ENCODE measurements around the gene LYSMD2. TPM values are rescaled to one million over a fixed set of nuclear protein-coding genes. Genes with fewer than 3 reads are reported as not detected.
"Not testable (repeated sequence)": the region's sequence is repeated elsewhere in the genome, so short reads cannot be mapped to it uniquely, and the experiment has no call there.

Gene LYSMD2, protein sequence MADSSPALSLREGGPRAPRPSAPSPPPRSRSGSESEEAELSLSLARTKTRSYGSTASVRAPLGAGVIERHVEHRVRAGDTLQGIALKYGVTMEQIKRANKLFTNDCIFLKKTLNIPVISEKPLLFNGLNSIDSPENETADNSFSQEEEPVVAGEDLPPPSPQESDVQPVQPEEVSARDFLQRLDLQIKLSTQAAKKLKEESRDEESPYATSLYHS
- 1 to 10 TPM; 4.2 to 5.8 (median 4.7) TPM for polyA plus RNA-seq (ENCODE audit: insufficient read length in 4 of 4)

DNA sequence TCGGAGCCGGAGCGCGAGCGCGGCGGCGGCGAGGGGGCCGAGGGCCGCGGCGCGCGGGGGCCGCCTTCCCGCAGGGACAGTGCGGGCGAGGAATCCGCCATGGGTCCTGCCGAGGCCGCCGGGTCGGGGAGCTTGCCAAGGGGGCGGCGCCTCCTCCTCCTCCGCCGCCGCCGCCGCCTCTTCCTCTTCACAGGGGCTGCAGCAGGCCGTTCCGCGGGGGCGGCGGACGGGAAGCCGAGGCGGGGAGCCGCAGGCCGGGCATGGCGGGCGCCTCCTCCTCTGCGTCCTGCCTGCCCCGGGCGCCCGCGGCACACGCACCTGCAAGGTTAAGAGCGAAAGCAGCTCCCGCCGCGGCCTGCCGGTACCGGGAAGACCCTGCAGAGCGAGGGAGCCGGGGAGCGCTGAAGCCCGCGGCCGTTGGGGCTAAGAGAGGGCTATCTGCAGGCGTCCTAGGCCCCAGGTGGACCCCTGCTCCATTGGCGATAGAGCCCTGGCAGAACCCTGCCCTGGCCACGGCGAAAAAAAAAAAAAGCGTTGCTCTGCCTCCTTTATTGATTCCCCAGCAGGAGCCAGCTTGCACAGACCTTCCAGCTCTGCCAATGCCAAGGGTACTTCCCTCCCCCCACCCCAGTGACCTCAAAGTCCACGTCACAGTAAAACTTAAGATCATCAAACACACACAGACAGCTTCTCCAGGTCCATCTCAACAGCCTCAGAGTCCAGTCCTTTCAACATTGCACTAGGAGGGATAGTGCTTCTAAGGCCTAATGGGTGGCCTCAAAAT, at the start of gene LYSMD2:
LYSMD2 (minus strand) TSS at position 134 of the 784 bp plus-strand sequence; CDS start at position 101, 33 bp downstream.
- DNase-seq (ENCODE audit: low read depth in 4 of 4, low spot score in 2 of 4) = no peak

DNA sequence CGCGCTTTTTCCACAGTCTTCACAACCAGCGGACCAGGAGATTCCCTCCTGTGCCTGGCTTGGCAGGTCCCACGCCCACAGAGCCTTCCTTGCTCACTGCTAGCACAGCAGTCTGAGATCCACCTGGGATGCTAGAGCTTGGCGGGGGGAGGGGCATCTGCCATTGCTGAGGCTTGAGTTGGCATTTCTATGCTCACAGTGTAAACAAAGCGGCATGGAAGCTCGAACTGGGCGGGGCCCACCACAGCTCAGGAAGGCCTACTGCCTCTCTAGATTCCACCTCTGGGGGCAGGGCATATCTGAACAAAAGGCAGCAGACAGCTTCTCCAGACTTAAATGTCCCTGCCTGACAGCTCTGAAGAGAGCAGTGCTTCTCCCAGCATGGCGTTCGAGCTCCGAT, 49.7 kb upstream of the LYSMD2 start:
- not testable (repeated sequence) for DNase-seq (ENCODE audit: low read depth in 4 of 4, low spot score in 2 of 4)

DNA sequence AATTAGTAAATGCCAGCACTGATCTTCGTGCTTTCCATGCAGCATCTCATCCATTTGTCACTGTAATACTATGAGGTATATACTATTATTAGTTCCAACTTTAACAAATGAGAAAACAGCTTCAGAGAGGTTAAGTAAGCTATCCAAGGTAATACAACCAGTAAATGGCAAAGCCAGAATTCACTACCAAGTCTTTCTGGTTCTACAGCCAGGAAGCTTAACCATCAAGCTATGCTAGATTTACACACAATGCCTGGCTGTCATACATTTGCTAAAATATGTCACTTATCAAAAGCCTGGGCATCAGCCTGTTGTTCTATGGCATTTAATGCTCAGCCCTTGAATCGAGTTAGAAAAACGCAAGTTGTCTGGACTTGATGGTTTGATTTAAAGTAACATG, 46.5 kb upstream of the LYSMD2 start:
- DNase-seq (ENCODE audit: low read depth in 4 of 4, low spot score in 2 of 4) = no peak

DNA sequence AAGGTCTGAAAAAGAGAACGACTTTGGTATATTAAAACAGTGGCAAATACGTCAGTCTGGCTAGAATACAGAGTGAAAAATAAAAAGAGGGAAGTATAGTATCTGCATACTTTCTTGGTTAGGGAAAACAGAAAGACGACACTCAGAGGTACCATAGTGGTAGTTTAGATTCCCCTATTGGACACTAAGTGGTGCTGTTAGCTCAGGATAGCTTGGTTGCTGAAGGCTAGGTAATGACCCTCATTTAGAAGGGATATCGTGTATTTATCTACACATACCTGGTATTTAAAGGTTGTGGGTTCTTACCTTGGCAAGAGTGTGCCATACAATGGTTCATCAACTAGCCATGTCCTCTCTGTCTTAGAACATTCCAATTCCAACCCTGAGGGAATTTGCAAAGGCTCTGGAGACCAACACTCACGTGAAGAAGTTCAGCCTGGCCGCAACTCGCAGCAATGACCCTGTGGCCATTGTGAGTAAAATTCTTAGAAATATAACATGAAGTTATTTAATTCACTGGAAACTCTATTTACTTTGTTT, 45.0 kb upstream of the LYSMD2 start:
- no peak for DNase-seq (ENCODE audit: low read depth in 4 of 4, low spot score in 2 of 4)

DNA sequence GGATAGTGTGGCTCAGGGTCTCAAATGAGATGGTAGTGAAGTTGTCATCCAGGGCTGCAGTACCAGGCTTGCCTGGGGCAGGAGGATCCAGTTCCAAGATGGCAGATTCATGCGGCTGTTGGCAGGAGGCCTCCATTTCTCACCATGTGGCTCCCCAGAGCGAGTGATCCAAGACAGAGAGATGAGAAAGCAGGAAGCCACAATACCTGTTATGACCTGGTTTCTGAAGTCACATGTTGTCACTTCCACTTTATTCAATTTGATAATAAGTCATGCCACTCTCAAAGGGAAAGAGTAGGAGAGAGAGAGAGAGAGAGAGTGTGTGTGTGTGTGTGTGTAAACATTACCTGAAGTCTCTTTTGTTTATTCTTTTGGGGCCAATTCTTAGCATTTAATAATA, 44.1 kb upstream of the LYSMD2 start:
- DNase-seq (ENCODE audit: low read depth in 4 of 4, low spot score in 2 of 4) = no peak

DNA sequence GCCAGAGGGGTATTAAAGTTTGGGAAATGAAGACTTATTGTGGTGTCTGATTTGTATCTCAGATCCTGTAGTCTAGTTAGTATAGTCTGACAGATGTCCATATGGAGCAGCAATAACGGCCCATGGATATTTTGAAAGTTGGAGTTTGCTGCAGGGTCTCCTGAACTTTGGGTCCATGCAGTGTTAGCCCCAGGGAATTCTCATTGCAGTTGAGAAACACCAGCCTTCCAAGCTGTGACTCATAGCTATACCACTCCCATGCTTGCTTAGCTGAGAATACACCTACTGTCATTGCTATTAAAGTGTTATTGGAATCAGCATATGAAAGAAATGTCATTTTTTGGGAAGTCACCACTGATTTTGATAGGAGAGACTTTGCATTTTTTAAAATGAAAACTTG, 43.2 kb upstream of the LYSMD2 start:
- DNase-seq (ENCODE audit: low read depth in 4 of 4, low spot score in 2 of 4) = no peak

DNA sequence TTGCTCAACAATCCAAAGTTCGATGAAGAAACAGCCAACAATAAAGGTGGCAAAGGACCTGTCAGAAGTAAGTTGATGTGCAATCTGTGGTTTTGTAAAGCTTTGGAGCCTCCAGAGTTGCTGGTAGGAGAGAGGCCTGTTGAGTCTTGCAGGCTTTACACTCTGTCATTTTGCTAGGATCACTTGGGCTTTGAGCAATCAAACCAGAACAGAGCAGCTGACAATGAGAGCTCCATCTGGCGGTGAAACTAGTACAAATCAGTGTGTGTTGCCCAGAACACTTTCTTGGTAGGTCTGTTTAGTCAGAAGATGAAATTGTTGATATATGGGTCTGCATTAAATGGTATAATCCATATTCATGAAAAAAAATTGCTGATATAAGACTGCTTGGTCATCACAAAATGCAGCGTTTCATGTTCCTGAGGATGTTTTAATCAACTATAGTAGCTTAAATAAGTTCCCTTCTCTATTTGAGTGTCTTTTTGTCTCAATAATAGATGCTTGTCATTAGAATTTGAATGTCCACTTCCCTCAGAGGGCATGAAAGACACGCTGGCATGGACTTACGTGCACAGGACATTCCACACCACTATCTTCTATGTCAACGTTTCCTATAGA, 39.6 kb upstream of the LYSMD2 start:
- peak in 3 of 4 donors; percentile 44 to 67 (median 44) for DNase-seq (ENCODE audit: low read depth in 4 of 4, low spot score in 2 of 4)

DNA sequence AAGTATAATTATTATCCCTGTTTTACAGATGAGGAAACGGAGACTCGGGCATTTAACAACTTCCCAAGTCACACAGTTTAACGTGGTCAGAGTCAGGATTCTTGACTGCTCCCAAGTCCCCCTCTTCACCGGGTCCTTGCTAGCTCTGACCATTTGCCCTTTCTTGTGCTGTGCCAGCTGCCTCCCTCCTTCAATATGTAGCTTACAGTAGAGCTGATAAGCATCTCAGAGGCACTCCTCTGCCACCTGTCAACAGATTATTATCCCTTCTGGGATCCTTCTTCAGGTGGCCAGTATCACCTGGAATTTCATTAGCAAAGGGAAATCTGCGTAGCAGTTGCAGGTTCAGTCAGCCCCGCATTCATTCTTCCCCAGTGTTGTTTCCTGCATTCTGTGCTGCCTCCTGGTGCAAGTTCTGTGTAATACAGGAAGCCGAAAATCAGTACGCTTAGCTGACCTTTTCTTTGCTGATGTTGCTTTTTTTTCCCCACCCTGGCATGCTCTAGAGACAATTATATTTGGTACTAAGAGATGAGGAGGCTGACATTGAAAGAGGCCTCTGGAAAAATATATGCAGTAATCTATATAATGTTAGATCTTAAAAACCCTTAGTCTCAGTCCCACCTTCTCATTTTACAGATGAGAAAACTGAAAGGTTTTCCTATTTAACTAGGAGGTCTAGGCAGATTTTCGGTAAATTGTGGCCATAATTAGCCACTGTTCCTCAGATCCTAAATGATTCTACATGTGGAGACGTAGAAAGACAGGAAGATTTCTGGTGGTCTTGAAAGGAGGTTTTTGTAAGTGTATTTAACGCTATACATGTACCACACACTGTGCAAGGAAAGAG, 38.7 kb upstream of the LYSMD2 start:
- DNase-seq (ENCODE audit: low read depth in 4 of 4, low spot score in 2 of 4) = no peak

DNA sequence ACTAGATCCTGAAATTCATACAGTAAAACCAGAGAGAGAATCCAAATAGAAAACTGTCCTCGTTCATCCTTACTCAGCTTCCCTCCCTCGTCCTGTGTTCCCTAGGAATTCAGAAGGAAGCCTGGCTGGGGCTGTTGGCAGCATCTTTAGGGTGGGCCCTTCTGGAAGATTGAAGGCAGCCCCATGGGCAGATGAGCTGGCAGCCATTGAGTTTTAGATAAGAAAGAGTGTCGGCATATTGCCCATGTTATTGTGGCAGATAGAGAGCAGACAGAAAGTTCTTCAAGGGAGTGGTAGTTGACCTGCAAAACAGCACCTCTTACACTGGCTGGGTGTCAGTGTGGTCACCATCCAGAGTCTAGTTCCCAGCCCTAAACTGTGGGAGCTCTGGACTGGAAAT, 37.5 kb upstream of the LYSMD2 start:
- no peak for DNase-seq (ENCODE audit: low read depth in 4 of 4, low spot score in 2 of 4)

DNA sequence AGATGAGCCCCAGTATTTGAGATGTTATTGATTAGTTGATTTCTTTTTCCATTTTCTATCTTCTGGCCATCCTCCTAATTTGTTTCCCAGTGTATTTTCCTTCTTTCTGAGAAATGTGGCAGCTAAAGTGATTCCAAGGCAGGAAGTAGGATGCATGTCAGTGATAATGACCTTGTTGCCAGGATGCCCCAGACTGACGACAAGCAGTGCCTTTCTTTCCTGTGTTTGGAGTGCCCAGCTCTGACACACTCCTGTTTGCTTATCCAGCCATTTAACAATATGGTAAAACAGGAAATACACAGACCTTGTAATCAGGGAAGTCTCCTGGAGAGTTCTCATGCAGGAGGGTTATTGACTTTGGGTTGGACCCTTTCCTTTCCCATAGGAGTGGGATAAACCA, 34.3 kb upstream of the LYSMD2 start:
- no peak for DNase-seq (ENCODE audit: low read depth in 4 of 4, low spot score in 2 of 4)

DNA sequence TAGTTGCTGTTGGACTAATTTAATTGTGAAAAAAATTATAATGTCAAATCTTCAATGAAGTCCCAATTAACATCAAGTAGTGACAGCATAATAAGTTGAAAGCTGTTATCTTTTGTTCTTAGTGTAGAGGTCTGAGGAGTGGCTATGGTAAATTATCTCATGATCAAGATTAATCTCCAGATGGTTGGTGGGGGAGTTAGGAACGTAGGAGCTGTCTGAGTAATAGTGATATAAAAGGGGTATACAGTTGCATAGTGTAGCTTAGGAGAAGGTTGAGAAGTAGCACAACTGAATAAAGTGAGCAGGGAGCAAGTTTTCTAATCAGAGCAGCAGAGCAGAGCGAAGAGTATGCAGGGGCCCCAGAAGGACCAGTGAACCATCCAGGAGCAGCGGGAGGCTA, 33.4 kb upstream of the LYSMD2 start:
- no peak for DNase-seq (ENCODE audit: low read depth in 4 of 4, low spot score in 2 of 4)

DNA sequence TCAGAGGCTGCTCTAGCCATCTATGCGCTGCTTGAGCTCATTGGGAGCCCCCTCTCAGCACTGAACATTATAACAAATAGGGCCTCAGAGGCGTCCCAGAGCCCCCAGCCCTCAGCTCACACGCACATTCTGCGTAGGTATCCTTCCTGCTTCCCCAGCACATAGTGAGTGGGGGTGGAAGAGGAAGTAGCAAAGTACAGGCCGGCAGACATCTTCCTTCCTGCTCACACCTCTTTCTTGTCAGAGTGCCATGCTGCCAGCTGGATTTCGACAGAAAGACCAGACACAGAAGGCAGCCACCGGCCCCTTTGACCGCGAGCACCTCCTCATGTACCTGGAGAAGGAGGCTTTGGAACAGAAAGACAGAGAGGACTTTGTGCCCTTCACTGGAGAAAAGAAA, 30.6 kb upstream of the LYSMD2 start:
- DNase-seq (ENCODE audit: low read depth in 4 of 4, low spot score in 2 of 4) = no peak

DNA sequence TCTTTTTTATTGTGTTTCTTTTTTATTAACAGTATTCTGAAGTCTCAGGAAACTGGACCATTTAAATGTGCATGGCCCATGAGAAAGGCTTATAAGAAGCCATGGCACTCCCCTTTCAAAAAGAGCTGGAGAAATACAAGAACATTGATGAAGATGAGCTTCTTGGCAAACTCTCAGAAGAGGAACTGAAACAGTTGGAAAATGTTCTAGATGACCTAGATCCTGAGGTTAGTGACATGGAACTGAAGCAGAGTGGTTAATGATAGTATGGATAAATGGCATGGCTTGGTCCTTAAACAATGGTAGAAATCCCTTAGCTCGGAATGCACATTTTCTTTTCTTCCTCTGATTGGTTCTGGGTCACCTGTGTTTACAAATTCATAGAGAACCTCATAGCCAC, 28.9 kb upstream of the LYSMD2 start:
- DNase-seq (ENCODE audit: low read depth in 4 of 4, low spot score in 2 of 4) = no peak

DNA sequence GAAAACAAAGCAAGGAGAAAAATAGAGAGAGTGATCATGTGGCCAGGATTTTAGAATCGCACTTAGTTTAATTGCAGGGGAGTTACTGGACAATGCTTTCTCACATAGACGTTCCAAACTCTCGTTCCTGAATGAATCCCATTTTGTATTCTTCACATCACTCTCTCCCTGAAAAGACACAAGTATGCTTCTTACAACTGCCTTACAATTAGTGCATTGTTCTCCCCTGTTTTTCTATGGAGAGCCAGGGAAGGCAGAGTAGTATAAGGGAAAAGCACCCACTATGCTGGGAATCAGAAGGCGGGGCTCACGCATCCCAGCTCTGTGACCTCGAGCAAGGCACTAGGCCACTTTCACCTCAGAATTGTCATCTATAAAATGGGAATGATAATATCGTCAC, 28.3 kb upstream of the LYSMD2 start:
- DNase-seq (ENCODE audit: low read depth in 4 of 4, low spot score in 2 of 4) = no peak

DNA sequence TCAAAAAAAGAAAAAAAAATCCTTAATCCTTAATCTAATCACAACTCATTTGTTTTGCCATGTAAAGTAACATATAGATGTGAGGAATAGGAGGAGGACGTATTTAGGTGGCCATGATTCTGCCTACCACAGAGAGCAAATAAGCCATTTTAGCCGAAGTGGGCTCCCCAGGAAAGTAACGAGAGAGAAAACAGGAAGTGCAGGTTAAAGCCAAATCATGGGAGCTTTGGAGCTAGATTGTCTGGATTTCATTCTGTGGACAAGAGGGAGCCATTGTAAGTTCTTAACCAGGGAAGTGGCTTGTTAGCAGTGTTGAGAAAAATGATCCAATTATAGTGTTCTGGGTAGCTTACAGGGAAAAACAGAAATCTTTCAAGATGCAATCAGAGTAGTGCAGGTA, 23.4 kb upstream of the LYSMD2 start:
- DNase-seq (ENCODE audit: low read depth in 4 of 4, low spot score in 2 of 4) = no peak

DNA sequence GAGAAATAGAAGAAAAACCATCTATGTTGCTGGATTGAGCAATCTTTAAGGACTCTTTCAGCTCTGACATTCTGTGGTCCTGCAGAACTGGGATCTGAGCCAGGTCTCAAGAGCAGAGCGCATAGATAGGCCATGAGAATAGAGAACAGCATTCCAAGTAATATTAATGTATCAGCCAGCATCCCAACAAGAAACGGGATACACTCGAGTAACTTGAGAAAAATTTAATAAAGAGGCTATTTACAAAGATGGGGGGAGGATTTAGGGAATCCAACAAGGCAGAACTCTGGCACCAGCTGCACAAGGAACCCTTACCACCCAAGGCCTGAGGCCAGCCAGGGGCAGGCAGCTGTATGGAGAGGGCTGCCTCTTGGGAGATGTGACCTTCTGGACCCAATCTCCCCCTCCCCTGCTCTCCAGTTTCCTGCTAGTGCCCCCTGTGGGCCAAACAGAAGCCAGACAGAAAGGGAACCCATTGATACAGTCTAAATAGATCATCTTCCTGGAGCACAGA, 22.2 kb upstream of the LYSMD2 start:
- DNase-seq (ENCODE audit: low read depth in 4 of 4, low spot score in 2 of 4) = no peak

DNA sequence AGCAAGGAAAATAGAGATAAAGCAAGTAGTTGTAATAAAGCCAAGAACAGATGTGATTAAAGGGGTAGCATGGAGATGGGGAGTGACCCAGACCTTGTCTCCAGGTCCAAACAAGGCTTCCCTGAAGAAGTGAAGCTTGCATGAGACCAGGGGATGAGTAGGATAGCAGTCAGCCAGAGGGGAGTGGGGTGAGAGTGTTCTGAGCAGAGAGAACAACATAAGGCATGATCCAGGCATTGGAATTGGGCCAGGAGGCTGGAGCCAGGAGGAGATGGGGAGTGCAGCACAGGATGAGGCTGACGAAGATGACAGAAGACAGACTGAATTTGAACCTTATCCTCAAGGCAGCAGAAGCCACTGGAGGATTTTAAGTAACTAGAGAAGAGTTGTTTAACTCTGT, 21.2 kb upstream of the LYSMD2 start:
- DNase-seq (ENCODE audit: low read depth in 4 of 4, low spot score in 2 of 4) = no peak

DNA sequence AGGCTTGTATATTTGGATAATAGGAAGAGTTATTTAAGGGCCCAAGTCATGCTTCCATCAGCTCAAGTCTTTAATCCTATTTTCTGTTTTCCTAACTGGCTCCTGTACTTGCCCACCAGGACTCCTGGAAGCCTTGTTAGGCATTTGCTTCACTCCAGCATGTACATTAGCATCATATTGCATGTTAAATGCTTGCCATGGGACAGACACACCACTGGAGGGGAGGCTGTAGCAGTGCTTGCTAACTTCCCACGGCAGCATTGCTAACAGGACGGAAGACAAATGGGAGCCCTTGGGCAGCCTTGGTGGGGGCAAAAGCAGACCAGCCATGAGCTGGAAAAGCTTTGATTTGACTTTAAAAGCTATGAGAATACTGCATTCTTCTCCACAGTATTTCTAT, 20.0 kb upstream of the LYSMD2 start:
- DNase-seq (ENCODE audit: low read depth in 4 of 4, low spot score in 2 of 4) = no peak

DNA sequence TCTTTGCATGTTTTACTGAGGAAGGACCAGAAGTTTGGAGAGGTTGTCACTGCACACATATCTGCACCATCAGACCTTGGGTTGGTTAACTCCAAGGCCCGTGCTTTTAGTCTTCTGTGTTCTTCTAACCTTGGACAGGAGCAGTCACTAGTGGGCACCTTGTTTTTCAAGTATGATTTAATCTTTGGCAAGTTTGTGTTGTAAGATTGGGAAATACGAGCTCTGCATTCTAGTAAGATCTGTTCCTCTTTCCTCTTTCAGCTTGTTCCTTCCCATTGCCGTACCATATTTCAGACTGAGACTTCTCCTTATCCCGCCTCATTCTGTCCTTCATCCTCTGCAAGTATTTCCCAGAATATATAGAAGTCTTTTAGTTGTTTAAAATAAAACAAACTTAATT, 19.0 kb upstream of the LYSMD2 start:
- no peak for DNase-seq (ENCODE audit: low read depth in 4 of 4, low spot score in 2 of 4)

DNA sequence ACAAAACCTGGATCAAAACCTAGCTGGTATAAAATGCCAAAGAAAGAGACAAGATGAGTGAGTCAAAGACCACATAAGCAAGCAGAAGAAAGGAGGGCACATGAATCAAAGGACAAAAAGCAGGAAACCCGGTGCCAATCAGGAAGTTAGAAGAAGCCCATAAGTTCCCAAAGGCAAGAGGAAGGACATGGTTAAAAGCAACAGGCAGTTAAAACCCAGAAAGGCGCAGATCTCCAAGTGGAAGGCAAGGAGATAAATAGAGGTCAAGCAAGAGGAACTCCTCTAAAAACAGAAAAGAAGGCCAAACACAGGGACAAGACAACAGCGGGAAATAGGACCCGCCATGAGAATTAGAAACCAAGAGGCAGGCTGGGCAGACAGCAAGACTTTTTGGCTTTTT, 18.3 kb upstream of the LYSMD2 start:
- DNase-seq (ENCODE audit: low read depth in 4 of 4, low spot score in 2 of 4) = no peak

DNA sequence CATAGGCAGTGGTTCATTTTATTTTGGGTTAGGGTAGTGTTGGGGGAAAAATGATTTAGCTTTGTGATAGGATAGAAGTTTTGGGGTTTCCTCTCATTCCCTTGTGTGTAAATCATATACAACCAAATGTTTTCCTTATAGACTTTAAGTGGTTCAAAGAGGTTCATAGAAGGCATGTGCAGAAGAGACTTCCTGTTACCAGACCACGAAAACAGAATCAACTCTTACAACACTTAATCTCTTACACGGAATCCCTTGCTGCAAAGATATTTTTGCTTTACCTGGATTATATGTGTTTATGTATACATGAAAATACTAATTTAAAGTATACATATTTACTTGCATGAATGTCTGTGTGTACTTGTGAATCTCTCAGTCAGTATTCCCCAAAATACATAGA, 16.8 kb upstream of the LYSMD2 start:
- DNase-seq (ENCODE audit: low read depth in 4 of 4, low spot score in 2 of 4) = no peak

All from left renal cortex interstitium (tissue), 4 donors.